Measurements from ENCODE around the gene KCNJ3. TPM values are rescaled to one million over a fixed set of nuclear protein-coding genes. Genes with fewer than 3 reads are reported as not detected.
A peak's percentile ranks its signal among the peaks of the same experiment; 100 is the strongest.

The KCNJ3 gene
- total RNA-seq = not detected

GRCh38 chr2:154698296-154698720 lies at the start of gene KCNJ3:
Gene KCNJ3, plus strand, starts transcription at chr2:154698695. Its CDS starts 81 bp downstream, at chr2:154698776.
- Mint-ChIP-seq H3K27me3 (peaks cover 53% of the 10 kb centered on the region), H3K4me1 (peaks cover 4% of the 10 kb centered on the region), H3K4me3 (peak within 1 kb of the TSS; percentile 49), H3K36me3 (peaks cover 4% of the 10 kb centered on the region), H3K27ac (no peak within 1 kb of the TSS), H3K9me3 (peaks cover 3% of the 10 kb centered on the region)
- DNase-seq = no peak

GRCh38 chr2:154655499-154655898 lies 43.0 kb upstream of the KCNJ3 start:
- no peak for DNase-seq
- H3K4me1 Mint-ChIP-seq = no peaks in the 10 kb centered on the region
- no peaks in the 10 kb centered on the region for H3K9me3 Mint-ChIP-seq
- no peaks in the 10 kb centered on the region for H3K36me3 Mint-ChIP-seq
- no peaks in the 10 kb centered on the region for H3K27me3 Mint-ChIP-seq
- no peak overlapping the region for H3K4me3 Mint-ChIP-seq
- H3K27ac Mint-ChIP-seq = no peak overlapping the region

GRCh38 chr2:154658854-154659253 lies 39.6 kb upstream of the KCNJ3 start:
- no peaks in the 10 kb centered on the region for H3K36me3 Mint-ChIP-seq
- H3K27ac Mint-ChIP-seq = no peak overlapping the region
- H3K27me3 Mint-ChIP-seq = no peaks in the 10 kb centered on the region
- H3K9me3 Mint-ChIP-seq = no peaks in the 10 kb centered on the region
- no peaks in the 10 kb centered on the region for H3K4me1 Mint-ChIP-seq
- no peak for DNase-seq
- H3K4me3 Mint-ChIP-seq = no peak overlapping the region

GRCh38 chr2:154664248-154664647 lies 34.2 kb upstream of the KCNJ3 start:
- Mint-ChIP-seq H3K36me3 (no peaks in the 10 kb centered on the region), H3K4me1 (no peaks in the 10 kb centered on the region), H3K4me3 (no peak overlapping the region), H3K27me3 (no peaks in the 10 kb centered on the region), H3K27ac (no peak overlapping the region), H3K9me3 (no peaks in the 10 kb centered on the region)
- no peak for DNase-seq

GRCh38 chr2:154670083-154670482 lies 28.4 kb upstream of the KCNJ3 start:
- Mint-ChIP-seq H3K27me3 (no peaks in the 10 kb centered on the region), H3K36me3 (no peaks in the 10 kb centered on the region), H3K27ac (no peak overlapping the region), H3K4me3 (no peak overlapping the region), H3K9me3 (no peaks in the 10 kb centered on the region), H3K4me1 (no peaks in the 10 kb centered on the region)
- DNase-seq = no peak

- Mint-ChIP-seq H3K36me3 (no peaks in the 10 kb centered on the region), H3K4me3 (no peak overlapping the region), H3K9me3 (no peaks in the 10 kb centered on the region), H3K27ac (no peak overlapping the region), H3K27me3 (no peaks in the 10 kb centered on the region), H3K4me1 (no peaks in the 10 kb centered on the region)
- DNase-seq = no peak
Measured at GRCh38 chr2:154673694-154674093, 24.8 kb upstream of the KCNJ3 start.

- no peak overlapping the region for H3K4me3 Mint-ChIP-seq
- no peaks in the 10 kb centered on the region for H3K9me3 Mint-ChIP-seq
- H3K36me3 Mint-ChIP-seq = no peaks in the 10 kb centered on the region
- H3K4me1 Mint-ChIP-seq = no peaks in the 10 kb centered on the region
- no peak overlapping the region for H3K27ac Mint-ChIP-seq
- no peaks in the 10 kb centered on the region for H3K27me3 Mint-ChIP-seq
- no peak for DNase-seq
Measured at GRCh38 chr2:154677401-154677800, 21.1 kb upstream of the KCNJ3 start.

- Mint-ChIP-seq H3K27me3 (no peaks in the 10 kb centered on the region), H3K4me1 (no peaks in the 10 kb centered on the region), H3K4me3 (no peak overlapping the region), H3K27ac (no peak overlapping the region), H3K9me3 (no peaks in the 10 kb centered on the region), H3K36me3 (no peaks in the 10 kb centered on the region)
- no peak for DNase-seq
Measured at GRCh38 chr2:154681741-154682140, 16.8 kb upstream of the KCNJ3 start.

GRCh38 chr2:154686162-154686561 lies 12.3 kb upstream of the KCNJ3 start:
- H3K36me3 Mint-ChIP-seq = no peaks in the 10 kb centered on the region

GRCh38 chr2:154688373-154688772 lies 10.1 kb upstream of the KCNJ3 start:
- H3K27me3 Mint-ChIP-seq = no peaks in the 10 kb centered on the region
- H3K4me1 Mint-ChIP-seq = no peaks in the 10 kb centered on the region
- no peak overlapping the region for H3K27ac Mint-ChIP-seq
- no peaks in the 10 kb centered on the region for H3K9me3 Mint-ChIP-seq
- no peak for DNase-seq
- H3K4me3 Mint-ChIP-seq = no peak overlapping the region
- H3K36me3 Mint-ChIP-seq = no peaks in the 10 kb centered on the region

More at GRCh38 chr2:154686162-154686561, 12.3 kb upstream of the KCNJ3 start:
- no peak overlapping the region for H3K4me3 Mint-ChIP-seq
- H3K27ac Mint-ChIP-seq = no peak overlapping the region
- H3K4me1 Mint-ChIP-seq = no peaks in the 10 kb centered on the region
- H3K27me3 Mint-ChIP-seq = no peaks in the 10 kb centered on the region
- DNase-seq = no peak
- no peaks in the 10 kb centered on the region for H3K9me3 Mint-ChIP-seq

GRCh38 chr2:154689158-154689557 lies 9.3 kb upstream of the KCNJ3 start:
- Mint-ChIP-seq H3K36me3 (no peaks in the 10 kb centered on the region), H3K27ac (no peak overlapping the region), H3K4me1 (no peaks in the 10 kb centered on the region), H3K4me3 (no peak overlapping the region), H3K9me3 (no peaks in the 10 kb centered on the region), H3K27me3 (no peaks in the 10 kb centered on the region)
- no peak for DNase-seq

- H3K4me1 Mint-ChIP-seq = no peaks in the 10 kb centered on the region
- no peak overlapping the region for H3K27ac Mint-ChIP-seq
- no peaks in the 10 kb centered on the region for H3K9me3 Mint-ChIP-seq
- no peaks in the 10 kb centered on the region for H3K36me3 Mint-ChIP-seq
- peaks cover 22% of the 10 kb centered on the region for H3K27me3 Mint-ChIP-seq
- DNase-seq = no peak
- no peak overlapping the region for H3K4me3 Mint-ChIP-seq
Measured at GRCh38 chr2:154692927-154693326, 5.6 kb upstream of the KCNJ3 start.

- Mint-ChIP-seq H3K4me3 (no peak overlapping the region), H3K27me3 (peaks cover 31% of the 10 kb centered on the region), H3K9me3 (no peaks in the 10 kb centered on the region), H3K36me3 (peaks cover under 1% of the 10 kb centered on the region), H3K27ac (no peak overlapping the region), H3K4me1 (peaks cover under 1% of the 10 kb centered on the region)
- no peak for DNase-seq
Measured at GRCh38 chr2:154693741-154694340, 4.7 kb upstream of the KCNJ3 start.

GRCh38 chr2:154694881-154695280 lies 3.6 kb upstream of the KCNJ3 start:
- no peak for DNase-seq
- H3K27me3 Mint-ChIP-seq = peaks cover 41% of the 10 kb centered on the region
- H3K9me3 Mint-ChIP-seq = peaks cover 3% of the 10 kb centered on the region
- H3K4me3 Mint-ChIP-seq = no peak overlapping the region
- H3K4me1 Mint-ChIP-seq = peaks cover 4% of the 10 kb centered on the region
- H3K27ac Mint-ChIP-seq = no peak overlapping the region
- peaks cover 4% of the 10 kb centered on the region for H3K36me3 Mint-ChIP-seq

- H3K27me3 Mint-ChIP-seq = peaks cover 49% of the 10 kb centered on the region
- H3K27ac Mint-ChIP-seq = no peak overlapping the region
- no peak for DNase-seq
- no peak overlapping the region for H3K4me3 Mint-ChIP-seq
- H3K36me3 Mint-ChIP-seq = peaks cover 4% of the 10 kb centered on the region
- peaks cover 4% of the 10 kb centered on the region for H3K4me1 Mint-ChIP-seq
- H3K9me3 Mint-ChIP-seq = peaks cover 3% of the 10 kb centered on the region
Measured at GRCh38 chr2:154696369-154696768, 2.1 kb upstream of the KCNJ3 start.

GRCh38 chr2:154696810-154697417 lies 1.6 kb upstream of the KCNJ3 start:
- H3K4me1 Mint-ChIP-seq = peaks cover 4% of the 10 kb centered on the region
- H3K36me3 Mint-ChIP-seq = peaks cover 4% of the 10 kb centered on the region
- H3K27me3 Mint-ChIP-seq = peaks cover 53% of the 10 kb centered on the region
- no peak overlapping the region for H3K4me3 Mint-ChIP-seq
- peaks cover 3% of the 10 kb centered on the region for H3K9me3 Mint-ChIP-seq
- H3K27ac Mint-ChIP-seq = no peak overlapping the region
- no peak for DNase-seq
